MCF 10A (cell line): ENCODE measurements around the gene HSD17B2. TPM values are rescaled to one million over a fixed set of nuclear protein-coding genes. Genes with fewer than 3 reads are reported as not detected.

ENCODE experiments used
- BruUV-seq: library from RNA; stranded (reverse); fragments of 400-500 nt; replicated peaks from 2 replicates; lab custom pipeline; 2021; lab: Mats Ljungman, UMichigan
- CTCF ChIA-PET: fragments of 300-600 bp; sonication (Branson Sonifier 250); formaldehyde crosslinking; extraction: SDS; loops from one replicate; lab custom pipeline; 2021; ENCODE audit warnings: antibody characterized with exemption, inconsistent platforms; lab: Yijun Ruan, JAX
- POLR2A ChIA-PET: fragments of 300-600, 350-650 bp; sonication (Branson Sonifier 250); formaldehyde crosslinking; extraction: SDS; loops from one replicate; lab custom pipeline; 2020; ENCODE audit warnings: antibody characterized with exemption, inconsistent platforms; lab: Yijun Ruan, JAX
- DNase-seq: peaks from one replicate; pipeline ENCODE4 v3.0.0-alpha.2; 2018; ENCODE audit not compliant: unreplicated experiment
- H3K27ac Mint-ChIP-seq: one replicate; pipeline ENCODE4 v1.8.0; 2022; ENCODE audit warnings: mild to moderate bottlenecking, low read depth, mixed read lengths; ENCODE audit not compliant: unreplicated experiment
- H3K27me3 Mint-ChIP-seq: one replicate; pipeline ENCODE4 v1.8.0; 2022; ENCODE audit warnings: mixed read lengths; ENCODE audit not compliant: insufficient read depth, unreplicated experiment
- H3K36me3 Mint-ChIP-seq: one replicate; pipeline ENCODE4 v1.8.0; 2022; ENCODE audit warnings: mild to moderate bottlenecking, moderate library complexity, mixed read lengths; ENCODE audit not compliant: insufficient read depth, unreplicated experiment
- H3K4me1 Mint-ChIP-seq: one replicate; pipeline ENCODE4 v1.8.0; 2022; ENCODE audit warnings: mixed read lengths; ENCODE audit not compliant: insufficient read depth, unreplicated experiment
- H3K4me3 Mint-ChIP-seq: one replicate; pipeline ENCODE4 v1.8.0; 2022; ENCODE audit warnings: mild to moderate bottlenecking, moderate library complexity, mixed read lengths; ENCODE audit not compliant: unreplicated experiment
- H3K9me3 Mint-ChIP-seq: one replicate; pipeline ENCODE4 v1.8.0; 2022; ENCODE audit warnings: mixed read lengths; ENCODE audit not compliant: unreplicated experiment
- CTCF ChIP-seq: fragments of 200-600 bp; IDR thresholded peaks from one replicate; pipeline ENCODE4 v1.8.0; 2022; ENCODE audit warnings: antibody characterized with exemption, mild to moderate bottlenecking; ENCODE audit not compliant: unreplicated experiment
- intact Hi-C: fragments of 100-400 bp; cut with micrococcal nuclease; formaldehyde crosslinking; loops from 2 replicates; pipeline ENCODE4 v1.14.1; 2022
- total RNA-seq: library from RNA; stranded (reverse); gene quantifications from 2 replicates; pipeline ENCODE4 v1.2.3, GENCODE V29; 2022

Gene HSD17B2
- total RNA-seq, 1 experiment from 2014 or later = 0.93 TPM

GRCh38 chr16:82042846-82043245, 7.8 kb downstream of the HSD17B2 start:
- no peak for DNase-seq
- Mint-ChIP-seq H3K36me3 (no peaks in the 10 kb centered on the region), H3K27ac (no peak overlapping the region), H3K9me3 (no peaks in the 10 kb centered on the region), H3K4me3 (no peak overlapping the region), H3K27me3 (no peaks in the 10 kb centered on the region), H3K4me1 (peaks cover 6% of the 10 kb centered on the region)
- ChIA-PET POLR2A (no interaction called here), CTCF (interaction anchor here (0.6 to 2.6 kb wide), 7 partner anchors 10 to 645 kb away, joined by 4 to 8 read pairs (median 4); no protein-coding TSS in a partner anchor)
- intact Hi-C loops = no loop called here
- no peak for TF ChIP-seq CTCF
- no TSS peak for BruUV-seq

- Mint-ChIP-seq H3K27me3 (no peaks in the 10 kb centered on the region), H3K27ac (no peak overlapping the region), H3K36me3 (no peaks in the 10 kb centered on the region), H3K9me3 (no peaks in the 10 kb centered on the region), H3K4me3 (no peak overlapping the region), H3K4me1 (peaks cover 6% of the 10 kb centered on the region)
- CTCF ChIA-PET = interaction anchor here (0.6 to 2.7 kb wide), 3 partner anchors 64 to 187 kb away, joined by 3 to 10 read pairs (median 4); no protein-coding TSS in a partner anchor
- POLR2A ChIA-PET = no interaction called here
- no peak for TF ChIP-seq CTCF
- DNase-seq = no peak
- BruUV-seq = no TSS peak
- intact Hi-C loops = no loop called here
Observed at GRCh38 chr16:82043680-82044584, 8.9 kb downstream of the HSD17B2 start.

- H3K9me3 Mint-ChIP-seq = no peaks in the 10 kb centered on the region
- no peak overlapping the region for H3K27ac Mint-ChIP-seq
- DNase-seq = no peak
- H3K4me3 Mint-ChIP-seq = no peak overlapping the region
- intact Hi-C loops = no loop called here
- no peak for TF ChIP-seq CTCF
- no TSS peak for BruUV-seq
- ChIA-PET CTCF (interaction anchor here (0.6 to 2.7 kb wide), 2 partner anchors 63 to 186 kb away, joined by 3 to 10 read pairs; no protein-coding TSS in a partner anchor), POLR2A (no interaction called here)
- no peaks in the 10 kb centered on the region for H3K27me3 Mint-ChIP-seq
- H3K4me1 Mint-ChIP-seq = peaks cover 6% of the 10 kb centered on the region
- no peaks in the 10 kb centered on the region for H3K36me3 Mint-ChIP-seq
Observed at GRCh38 chr16:82044585-82044911, 9.5 kb downstream of the HSD17B2 start.

GRCh38 chr16:82045465-82045864, 10.4 kb downstream of the HSD17B2 start:
- H3K4me3 Mint-ChIP-seq = no peak overlapping the region
- TF ChIP-seq CTCF = no peak
- BruUV-seq = no TSS peak
- POLR2A ChIA-PET = no interaction called here
- CTCF ChIA-PET = interaction anchor here (0.6 to 2.7 kb wide), 4 partner anchors 14 to 185 kb away, joined by 3 to 10 read pairs (median 4); no protein-coding TSS in a partner anchor
- intact Hi-C loops = no loop called here
- no peaks in the 10 kb centered on the region for H3K9me3 Mint-ChIP-seq
- peaks cover 6% of the 10 kb centered on the region for H3K4me1 Mint-ChIP-seq
- no peaks in the 10 kb centered on the region for H3K36me3 Mint-ChIP-seq
- DNase-seq = no peak
- H3K27ac Mint-ChIP-seq = no peak overlapping the region
- H3K27me3 Mint-ChIP-seq = no peaks in the 10 kb centered on the region
